Endothelial cell (in vitro differentiated cells): ENCODE results near the gene DYNC1I2. TPM values are rescaled to one million over a fixed set of nuclear protein-coding genes. Genes with fewer than 3 reads are reported as not detected.

ENCODE experiments used
- DNase-seq: peaks from one replicate; pipeline ENCODE4 v3.0.0; 2021; ENCODE audit warnings: low spot score
- H3K27ac Mint-ChIP-seq: one replicate; pipeline ENCODE4 v1.8.0; 2021; ENCODE audit warnings: mixed read lengths, inconsistent platforms; ENCODE audit not compliant: unreplicated experiment
- H3K27me3 Mint-ChIP-seq: one replicate; pipeline ENCODE4 v1.8.0; 2021; ENCODE audit warnings: mild to moderate bottlenecking, moderate library complexity, mixed read lengths, inconsistent platforms; ENCODE audit not compliant: unreplicated experiment
- H3K36me3 Mint-ChIP-seq: one replicate; pipeline ENCODE4 v1.8.0; 2021; ENCODE audit warnings: mild to moderate bottlenecking, low read depth, mixed read lengths, inconsistent platforms; ENCODE audit not compliant: unreplicated experiment
- H3K4me1 Mint-ChIP-seq: one replicate; pipeline ENCODE4 v1.8.0; 2021; ENCODE audit warnings: mild to moderate bottlenecking, mixed read lengths, inconsistent platforms; ENCODE audit not compliant: unreplicated experiment
- H3K4me3 Mint-ChIP-seq: one replicate; pipeline ENCODE4 v1.8.0; 2021; ENCODE audit warnings: mild to moderate bottlenecking, mixed read lengths, inconsistent platforms; ENCODE audit not compliant: unreplicated experiment
- H3K9me3 Mint-ChIP-seq: one replicate; pipeline ENCODE4 v1.8.0; 2021; ENCODE audit warnings: mixed read lengths, inconsistent platforms; ENCODE audit not compliant: unreplicated experiment
- CTCF ChIP-seq: fragments of 200-600 bp; sonication (generic); IDR thresholded peaks from one replicate; pipeline ENCODE4 v1.5.0; 2021; ENCODE audit warnings: antibody characterized with exemption; ENCODE audit not compliant: unreplicated experiment
- long read RNA-seq: library from polyadenylated mRNA; unstranded; transcript quantifications from one replicate; pipeline ENCODE4 v2.0.0, GENCODE V29; 2020; ENCODE audit not compliant: unreplicated experiment
- total RNA-seq: library from RNA; stranded (reverse); fragmentation: NEBNext Ultra II Directional; extraction: Animal tissue kit (Norgen Biotek cat#: 25700); gene quantifications from one replicate; pipeline ENCODE4 v1.2.1, GENCODE V29; 2021; ENCODE audit not compliant: unreplicated experiment

The DYNC1I2 gene
- 121 TPM for total RNA-seq
- long read RNA-seq, transcript DYNC1I2-201 (16 exons, 2,589 nt): minor isoform, 6 of 39 reads
- long read RNA-seq, transcript DYNC1I2-203 (16 exons, 2,572 nt): major isoform, 22 of 39 reads
- long read RNA-seq, partial matches to known transcripts: 9 of 39 reads
- long read RNA-seq, other reads (novel, unspliced or antisense): 2 of 39 reads

- no peak for TF ChIP-seq CTCF
- H3K4me3 Mint-ChIP-seq: peak within 1 kb of the TSS; percentile 99
- peak; percentile 75 for DNase-seq
- H3K9me3 Mint-ChIP-seq: no peaks in the 10 kb centered on the region
- H3K36me3 Mint-ChIP-seq: peaks cover 4% of the 10 kb centered on the region
- H3K27ac Mint-ChIP-seq: peak within 1 kb of the TSS; percentile 98
- H3K27me3 Mint-ChIP-seq: no peaks in the 10 kb centered on the region
- peaks cover 4% of the 10 kb centered on the region for H3K4me1 Mint-ChIP-seq
These were observed at the start of gene DYNC1I2 for GRCh38 chr2:171687287-171688128. TSS of gene DYNC1I2 (plus strand) at chr2:171687469. CDS start at chr2:171690156, 2,687 bp downstream.

GRCh38 chr2:171651667-171652415 lies 35.4 kb upstream of the DYNC1I2 start:
- DNase-seq: no peak
- Mint-ChIP-seq H3K27me3 (no peaks in the 10 kb centered on the region), H3K4me3 (no peak overlapping the region), H3K4me1 (peaks cover 4% of the 10 kb centered on the region), H3K9me3 (peaks cover 8% of the 10 kb centered on the region), H3K27ac (no peak overlapping the region), H3K36me3 (no peaks in the 10 kb centered on the region)
- no peak for TF ChIP-seq CTCF

- Mint-ChIP-seq H3K4me3 (no peak overlapping the region), H3K4me1 (peaks cover 4% of the 10 kb centered on the region), H3K27me3 (no peaks in the 10 kb centered on the region), H3K36me3 (no peaks in the 10 kb centered on the region), H3K27ac (no peak overlapping the region), H3K9me3 (peaks cover 8% of the 10 kb centered on the region)
- no peak for TF ChIP-seq CTCF
- no peak for DNase-seq
These were observed 34.9 kb upstream of the DYNC1I2 start for GRCh38 chr2:171652416-171652785.

GRCh38 chr2:171655586-171655985 lies 31.7 kb upstream of the DYNC1I2 start:
- no peak for DNase-seq
- TF ChIP-seq CTCF: no peak
- Mint-ChIP-seq H3K27ac (no peak overlapping the region), H3K36me3 (no peaks in the 10 kb centered on the region), H3K27me3 (no peaks in the 10 kb centered on the region), H3K9me3 (peaks cover 8% of the 10 kb centered on the region), H3K4me3 (no peak overlapping the region), H3K4me1 (peaks cover 4% of the 10 kb centered on the region)
